HG03064 (cell line): ENCODE data around the gene NEDD4L.

ENCODE experiments used
- ATAC-seq: cut with Tn5 transposase; IDR thresholded peaks from one replicate; pipeline ENCODE4 v1.9.1; 2021; ENCODE audit warnings: low read depth; ENCODE audit not compliant: unreplicated experiment

The NEDD4L gene

DNA sequence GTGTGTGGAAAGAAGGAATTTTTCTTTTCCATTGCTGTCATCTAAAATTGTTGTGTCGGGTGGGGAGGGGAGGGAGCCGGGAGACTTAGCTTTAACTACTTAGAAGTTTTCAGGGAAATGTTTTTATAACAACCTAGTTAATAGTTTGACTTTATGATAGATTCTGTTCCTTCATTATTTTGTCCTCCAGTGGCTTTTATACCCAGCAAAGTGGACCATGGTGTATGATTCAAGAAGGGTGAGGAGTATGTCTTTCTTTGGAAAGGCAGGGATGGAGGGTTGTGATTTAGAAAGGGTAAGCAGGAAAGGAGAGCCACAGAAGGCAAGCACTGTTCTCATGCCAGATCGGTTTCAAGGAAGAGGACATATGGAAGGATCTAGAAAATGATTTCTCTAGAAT lies 261.8 kb downstream of the NEDD4L start:
- no peak for ATAC-seq

DNA sequence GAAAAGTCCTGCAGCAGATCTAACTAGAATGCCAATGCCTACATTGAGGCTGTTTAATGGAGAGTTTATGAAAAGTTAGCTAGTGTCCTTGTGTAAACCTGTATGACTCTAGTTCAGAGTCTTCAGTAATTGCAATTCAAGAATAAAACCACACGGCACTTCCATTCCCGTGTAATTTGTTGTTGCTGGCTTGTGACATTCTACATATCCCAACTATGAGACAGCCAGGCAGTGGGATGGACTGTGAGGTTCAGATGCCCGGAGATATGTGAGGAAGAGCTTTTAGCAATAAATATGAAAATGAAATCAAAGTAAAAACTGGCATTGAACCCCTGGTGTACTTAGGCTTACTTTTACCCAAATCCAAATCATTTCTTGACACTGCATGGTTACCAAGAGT lies 263.4 kb downstream of the NEDD4L start:
- ATAC-seq = no peak

DNA sequence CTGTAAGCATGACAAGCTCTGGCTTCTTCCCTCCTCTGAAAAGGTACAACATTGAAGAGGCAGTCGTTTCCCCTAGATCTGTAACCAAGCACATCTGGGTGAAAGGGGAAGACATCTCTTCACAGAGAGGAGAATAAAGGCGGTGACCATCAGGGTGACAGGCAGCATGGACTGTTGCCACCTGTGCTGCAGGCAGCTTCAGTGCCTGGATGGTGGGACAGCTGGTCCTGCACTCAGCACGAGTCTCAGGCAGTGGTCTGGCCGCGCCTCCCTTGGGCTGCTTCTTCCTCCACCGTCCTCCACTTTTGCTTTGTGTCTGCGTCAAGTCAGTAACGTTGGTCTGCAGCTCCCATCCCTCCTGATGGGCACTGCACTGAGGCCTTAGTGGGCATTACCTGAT lies 264.4 kb downstream of the NEDD4L start:
- no peak for ATAC-seq

DNA sequence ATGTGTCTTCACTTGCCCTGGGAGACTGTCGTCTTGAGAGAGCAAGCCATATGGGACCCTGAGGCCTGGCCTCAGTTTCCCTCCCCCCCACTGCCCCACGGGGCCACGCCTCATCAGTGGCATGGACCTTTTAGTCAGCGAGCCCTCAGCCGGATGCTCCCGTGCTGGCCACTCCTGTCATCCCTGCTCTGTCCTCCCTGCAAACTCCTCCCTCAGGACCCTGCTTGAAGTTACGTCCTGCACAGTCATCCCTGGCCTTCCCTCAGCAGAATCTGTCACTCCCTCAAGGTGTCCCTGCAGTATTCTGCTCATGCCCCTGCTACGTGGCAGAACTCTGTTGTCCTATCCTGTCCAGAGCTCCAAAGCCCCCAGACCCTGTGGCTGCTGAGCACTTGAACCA lies 265.1 kb downstream of the NEDD4L start:
- no peak for ATAC-seq

DNA sequence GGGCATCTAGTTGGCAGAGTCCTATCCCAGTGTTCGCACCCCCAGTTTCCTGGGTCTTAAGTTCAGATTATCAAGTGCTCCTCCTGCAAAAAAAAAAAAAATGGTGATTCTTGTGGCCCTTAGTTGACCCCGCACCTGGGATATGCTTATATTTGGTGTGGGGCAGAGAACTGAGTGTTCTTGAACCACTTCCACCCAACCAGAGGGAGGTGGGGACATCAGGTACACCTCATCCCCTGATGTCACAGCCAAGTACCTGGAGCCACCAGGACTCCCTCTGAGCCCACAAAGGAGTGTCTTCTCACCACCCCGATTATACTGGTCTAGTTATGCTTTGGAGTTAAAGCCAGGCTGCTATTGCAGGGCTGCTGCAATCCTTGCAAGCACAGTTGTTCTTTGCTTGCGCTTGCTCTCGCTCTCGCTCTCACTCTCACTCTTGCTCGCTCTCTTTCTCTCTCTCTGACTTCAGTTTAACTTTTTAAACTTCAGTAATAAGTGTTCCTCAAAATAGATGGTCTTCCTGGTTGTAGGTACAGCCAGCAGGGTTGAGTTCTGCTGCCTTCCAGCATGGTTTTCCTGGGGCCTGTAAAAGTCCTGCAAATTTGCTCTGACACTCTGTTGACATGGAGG lies 265.7 kb downstream of the NEDD4L start:
- no peak for ATAC-seq

DNA sequence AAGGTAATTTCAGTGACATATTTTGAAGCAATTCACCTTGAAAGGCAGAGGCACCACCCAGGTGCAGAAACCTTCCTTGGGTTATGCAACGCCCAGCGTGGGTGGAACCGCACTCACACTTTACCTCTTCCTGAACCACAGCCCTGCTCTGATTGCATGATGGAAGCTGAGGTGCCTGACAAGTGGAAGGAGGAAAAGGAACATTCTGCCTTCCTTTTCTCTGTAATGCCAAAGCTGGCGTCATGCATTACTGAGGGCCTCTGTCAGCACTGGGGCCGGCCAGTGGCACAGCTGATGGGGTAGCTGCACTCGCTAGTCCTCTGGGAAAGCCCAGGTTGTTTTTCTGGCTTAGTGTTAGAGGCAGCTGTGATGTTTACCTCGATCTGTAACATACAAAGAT lies 266.5 kb downstream of the NEDD4L start:
- no peak for ATAC-seq

DNA sequence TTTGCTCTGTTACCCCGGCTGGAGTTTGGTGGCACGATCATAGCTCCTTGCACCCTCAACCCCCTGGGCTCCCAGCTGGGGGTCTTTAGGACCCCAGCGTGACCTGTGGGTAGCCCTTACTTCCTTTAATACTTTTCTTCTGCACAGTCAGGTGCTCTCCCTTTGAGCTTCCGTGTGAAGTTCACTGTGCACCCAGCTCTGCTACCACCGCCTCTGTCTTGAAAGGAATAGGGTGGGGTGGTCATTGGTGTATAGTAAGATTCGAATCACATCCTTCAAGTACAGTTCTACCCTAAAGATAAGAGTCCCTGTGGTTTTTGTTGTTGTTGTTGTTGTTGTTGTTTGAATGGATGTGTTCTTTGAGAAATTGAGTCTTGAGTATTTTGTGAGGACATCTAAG lies 267.4 kb downstream of the NEDD4L start:
- ATAC-seq = no peak

DNA sequence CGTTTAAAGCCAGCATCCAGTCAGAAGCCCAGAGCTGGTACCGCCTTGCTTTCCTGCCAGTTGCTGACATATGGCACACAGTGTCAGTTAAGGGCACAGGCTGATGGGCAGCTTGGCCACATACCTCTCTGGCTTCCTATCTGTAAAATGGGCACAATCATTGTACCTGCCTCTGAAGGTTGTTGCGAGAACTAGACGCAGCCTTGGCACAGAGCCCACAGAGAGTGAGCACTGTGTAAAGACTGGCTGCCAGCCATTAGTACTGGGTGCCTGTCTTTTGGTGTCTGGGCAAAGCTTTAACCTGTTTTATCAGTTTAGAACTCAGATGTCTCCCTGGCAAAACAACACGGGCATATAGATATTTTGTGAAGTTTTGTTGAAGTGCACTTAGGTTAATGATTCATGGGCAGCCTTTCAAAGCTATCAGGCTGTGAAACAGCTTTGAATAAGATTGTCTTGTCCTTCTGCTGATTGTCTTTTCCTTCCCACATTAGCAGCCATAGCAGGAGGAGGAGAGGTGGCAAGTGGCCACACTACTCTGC lies 269.5 kb downstream of the NEDD4L start:
- no peak for ATAC-seq

DNA sequence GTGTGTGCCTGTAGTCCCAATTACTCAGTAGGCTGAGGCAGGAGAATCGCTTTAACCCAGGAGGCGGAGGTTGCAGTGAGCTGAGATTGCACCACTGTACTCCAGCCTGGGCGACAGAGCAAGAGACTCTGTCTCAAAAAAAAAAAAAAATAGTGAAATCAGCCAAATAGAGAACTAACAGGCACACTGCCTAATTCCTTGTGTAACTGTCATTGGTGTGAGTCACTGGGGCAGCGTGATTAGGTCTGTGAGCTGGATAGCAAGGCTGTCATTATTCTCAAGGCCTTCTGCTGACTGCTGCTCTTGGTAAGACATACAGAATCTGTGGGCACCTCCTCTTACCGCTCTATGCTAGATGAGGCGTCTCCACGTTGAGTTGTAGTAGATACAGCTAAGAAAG lies 270.3 kb downstream of the NEDD4L start:
- ATAC-seq = no peak

DNA sequence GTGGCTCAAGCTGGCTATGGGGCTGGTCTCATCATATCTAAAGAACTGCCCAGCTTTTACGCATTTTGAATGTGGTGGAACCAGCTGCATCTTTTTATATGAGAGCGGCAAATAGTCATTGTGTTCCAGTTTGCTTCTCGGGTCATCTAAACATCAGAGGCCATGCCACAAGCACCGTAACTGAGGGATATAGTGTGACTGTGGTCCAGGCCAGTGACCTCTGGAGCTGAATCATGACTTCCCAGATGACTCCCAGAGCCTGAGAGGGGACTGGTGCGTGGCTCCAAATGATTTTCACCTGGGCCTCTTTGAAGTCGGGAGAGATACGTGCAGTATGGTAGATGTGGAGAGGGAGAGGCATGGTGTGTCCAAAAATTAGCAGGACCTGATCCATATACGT lies 271.0 kb downstream of the NEDD4L start:
- ATAC-seq = no peak

DNA sequence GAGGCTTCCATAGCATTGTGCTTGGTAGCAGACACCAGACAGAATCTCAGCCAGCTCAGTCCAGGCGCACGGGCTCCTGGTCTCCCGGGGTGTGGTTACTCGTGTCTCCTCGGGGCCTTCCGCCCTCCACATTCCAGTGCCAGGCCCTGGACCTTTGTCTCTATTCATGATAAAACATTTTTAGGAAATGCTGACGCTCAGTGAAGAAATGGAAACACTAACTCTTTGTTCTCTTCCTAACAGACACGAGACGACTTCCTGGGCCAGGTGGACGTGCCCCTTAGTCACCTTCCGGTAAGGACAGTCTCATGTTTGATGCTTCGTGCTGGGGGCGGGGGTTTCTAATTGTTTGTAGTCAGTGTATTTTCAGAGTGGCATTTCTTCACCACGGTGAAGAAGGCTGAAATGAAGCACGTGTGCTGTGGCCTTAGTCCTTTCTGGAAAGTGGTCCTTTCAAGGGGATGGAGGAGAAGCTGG lies 271.8 kb downstream of the NEDD4L start:
- no peak for ATAC-seq

DNA sequence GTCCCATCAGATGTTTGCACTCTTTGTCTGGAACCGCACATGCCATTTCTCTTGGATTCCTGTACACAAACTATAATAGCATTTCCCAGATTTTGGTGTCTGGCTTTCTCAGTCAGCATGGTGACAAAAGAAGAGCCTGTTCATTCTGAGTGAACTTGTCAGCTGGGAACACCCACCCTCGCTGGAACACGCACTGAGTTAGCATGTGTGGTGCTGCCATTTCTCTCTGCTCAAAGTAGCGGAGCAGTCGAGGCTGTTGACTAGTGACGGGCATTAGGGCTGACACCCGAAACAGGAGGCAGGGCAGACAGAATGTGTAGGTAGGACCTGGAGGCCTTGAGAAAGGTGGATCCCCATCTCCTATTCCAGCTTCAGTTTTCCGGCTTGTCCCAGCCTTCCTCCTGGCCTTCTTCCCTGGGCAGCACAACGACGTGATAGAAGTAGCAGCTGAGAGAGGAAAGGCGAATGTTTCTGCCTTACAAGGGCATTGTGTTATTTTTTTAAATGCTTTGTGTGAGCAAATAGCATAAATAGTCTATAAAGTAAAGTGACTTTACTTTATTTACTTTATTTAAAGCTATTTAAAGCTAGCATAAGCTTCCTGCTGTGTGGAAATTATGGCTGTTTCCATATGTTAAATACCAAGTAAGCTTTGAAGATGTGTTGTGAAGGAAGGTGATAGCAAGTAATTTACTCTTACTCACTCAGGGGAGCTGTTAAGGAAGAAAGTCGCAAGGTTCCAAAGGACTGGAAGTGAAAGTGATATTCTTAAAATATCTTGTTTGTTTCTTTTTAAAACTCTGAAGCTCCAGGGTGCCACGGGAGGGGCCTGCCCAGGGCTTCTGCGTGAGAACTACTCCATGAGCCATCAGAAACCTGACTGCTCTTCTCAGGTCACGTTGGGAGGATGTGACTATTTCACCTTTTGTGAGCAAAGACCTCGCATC lies 272.6 kb downstream of the NEDD4L start:
- ATAC-seq = no peak

DNA sequence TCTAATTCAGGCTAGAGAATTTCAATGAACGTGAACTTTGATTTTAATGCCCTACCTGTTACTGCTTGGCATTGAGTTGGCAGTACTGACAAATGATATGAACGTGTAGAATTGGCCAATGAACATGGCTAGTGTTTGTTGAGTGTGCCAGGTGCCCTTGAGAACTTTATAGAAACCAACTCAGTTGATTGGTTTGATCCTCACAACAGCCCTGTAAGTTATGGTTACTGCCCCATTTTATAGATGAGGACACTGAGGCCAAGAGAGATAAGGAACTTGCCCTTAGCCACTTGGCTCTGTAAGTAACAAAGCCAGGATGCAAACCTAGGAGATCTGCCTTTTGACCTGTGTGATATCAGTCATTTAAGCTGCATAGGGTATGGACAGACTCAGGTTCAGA lies 275.7 kb downstream of the NEDD4L start:
- no peak for ATAC-seq

DNA sequence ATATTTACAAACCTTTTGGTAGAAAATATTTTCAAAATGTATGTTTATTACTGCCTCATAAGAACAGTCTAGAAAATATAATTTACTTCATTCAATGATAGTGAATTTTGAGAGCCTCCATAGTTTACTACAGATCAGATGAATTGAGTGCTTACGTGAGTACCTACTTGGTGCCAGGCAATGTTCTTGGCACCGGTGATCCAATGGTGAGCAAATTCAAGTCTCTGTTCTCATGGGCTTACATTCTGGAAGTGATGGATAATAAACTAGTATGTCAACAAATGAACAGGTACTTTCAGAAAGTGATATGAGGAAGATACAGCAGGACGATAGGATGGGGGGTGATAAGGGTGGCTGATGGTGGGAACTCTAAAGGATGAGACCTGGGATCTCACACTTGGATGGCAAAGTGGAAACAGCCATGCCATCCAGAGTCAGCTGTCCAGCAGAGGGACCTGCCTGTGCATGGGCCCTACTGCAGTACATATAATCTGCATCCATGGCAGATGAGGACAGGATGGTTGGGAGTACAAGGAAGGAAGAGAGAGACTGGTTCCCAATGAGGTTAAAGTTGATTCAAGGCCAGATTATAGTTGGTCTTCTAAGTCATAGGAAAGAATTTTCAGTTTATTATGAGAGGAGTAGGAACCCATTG lies 277.0 kb downstream of the NEDD4L start:
- no peak for ATAC-seq

DNA sequence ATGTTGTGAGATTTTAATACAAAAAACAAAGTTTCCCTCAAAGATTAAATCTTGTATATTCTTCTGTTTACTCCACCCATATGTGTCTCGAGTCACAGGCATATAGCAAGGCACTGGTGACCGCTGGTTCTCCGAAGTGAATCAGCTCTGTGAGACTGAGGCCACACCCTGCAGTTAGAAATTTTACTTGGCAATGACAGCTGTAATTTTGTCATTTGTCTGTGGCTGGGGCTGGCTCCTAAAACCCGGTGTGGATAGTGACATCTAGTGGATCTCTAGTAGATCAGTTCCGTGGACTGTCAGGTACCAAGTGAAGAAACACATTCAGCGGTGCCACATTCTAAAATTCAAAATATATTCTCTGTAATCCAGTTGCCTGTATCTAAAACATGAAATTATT lies 278.0 kb downstream of the NEDD4L start:
- ATAC-seq = no peak

DNA sequence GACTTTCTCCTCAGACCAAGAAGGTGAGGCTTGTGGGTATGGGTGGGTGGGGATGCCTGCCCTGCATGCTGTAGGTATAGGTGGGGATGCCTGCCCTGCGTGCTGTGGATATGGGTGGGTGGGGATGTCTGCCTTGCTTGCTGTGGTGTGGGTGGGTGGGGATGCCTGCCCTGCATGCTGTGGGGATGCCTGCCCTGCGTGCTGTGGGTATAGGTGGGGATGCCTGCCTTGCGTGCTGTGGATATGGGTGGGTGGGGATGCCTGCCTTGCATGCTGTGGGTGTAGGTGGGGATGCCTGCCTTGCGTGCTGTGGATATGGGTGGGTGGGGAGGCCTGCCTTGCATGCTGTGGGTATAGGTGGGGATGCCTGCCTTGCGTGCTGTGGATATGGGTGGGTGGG lies 278.4 kb downstream of the NEDD4L start:
- no peak for ATAC-seq

DNA sequence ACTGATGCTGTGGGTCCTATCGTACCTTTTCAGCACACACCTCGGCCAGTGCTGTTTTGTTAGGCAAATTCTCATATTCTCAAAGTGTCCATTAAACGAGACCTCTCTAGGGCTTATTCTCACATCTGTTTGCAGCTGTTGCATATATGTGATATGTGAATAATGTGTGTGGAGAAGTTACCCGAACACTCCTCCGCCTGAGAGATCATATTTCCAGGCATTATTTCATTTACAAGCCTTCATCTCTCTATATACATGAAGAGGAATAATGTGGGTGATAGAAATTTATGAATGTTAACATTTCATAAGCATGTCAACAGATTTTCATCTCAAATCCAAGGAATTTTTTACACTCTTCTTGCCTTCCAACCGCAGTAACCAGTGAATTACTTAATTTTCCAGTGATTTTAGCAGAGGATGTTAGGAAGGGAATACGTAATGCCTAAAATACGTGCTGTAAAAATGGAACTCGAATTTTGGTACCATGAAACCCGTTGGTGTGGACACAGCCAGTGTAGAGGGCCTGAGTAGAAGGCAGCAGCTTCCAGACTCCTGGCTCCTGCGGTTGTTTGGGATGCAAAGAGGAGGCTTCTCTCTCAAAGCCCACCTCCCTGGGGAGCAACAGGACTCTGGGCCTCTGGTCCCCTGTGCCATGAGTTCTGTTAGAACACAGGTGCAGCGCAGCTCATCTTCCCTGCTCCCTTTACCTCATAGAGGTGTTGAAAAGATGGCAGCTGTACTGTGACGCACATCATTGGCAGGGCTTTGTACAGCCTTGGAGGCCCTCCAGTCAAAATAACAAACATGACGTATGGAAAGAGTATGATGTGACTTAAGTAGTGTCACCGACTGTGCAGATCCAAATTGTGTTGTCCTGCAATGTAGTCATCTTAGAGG lies 280.1 kb downstream of the NEDD4L start:
- no peak for ATAC-seq

DNA sequence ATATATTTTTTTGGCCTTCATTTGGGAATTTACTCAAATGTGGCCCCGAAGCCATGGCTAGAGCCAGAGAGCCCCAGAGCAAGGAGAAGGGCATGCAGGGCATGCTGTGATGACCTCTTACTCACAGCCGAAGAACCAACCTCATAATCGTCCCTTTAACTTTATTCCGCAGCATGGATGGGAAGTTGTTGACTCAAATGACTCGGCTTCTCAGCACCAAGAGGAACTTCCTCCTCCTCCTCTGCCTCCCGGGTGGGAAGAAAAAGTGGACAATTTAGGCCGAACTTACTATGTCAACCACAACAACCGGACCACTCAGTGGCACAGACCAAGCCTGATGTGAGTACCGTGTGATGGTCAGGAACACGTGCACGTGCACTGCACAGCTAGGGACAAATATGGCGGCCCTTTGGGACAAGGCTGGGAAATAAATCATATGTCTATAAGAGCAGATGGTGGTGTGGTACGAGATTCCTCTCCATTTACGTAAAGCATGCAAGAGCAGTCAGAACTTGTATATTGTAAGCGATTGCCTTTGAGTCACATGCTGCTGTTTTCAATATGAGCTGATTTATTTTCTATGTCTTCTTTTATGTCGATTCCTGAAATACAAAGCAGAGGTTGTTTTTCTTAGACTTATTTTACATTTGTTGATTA lies 280.9 kb downstream of the NEDD4L start:
- ATAC-seq = no peak

DNA sequence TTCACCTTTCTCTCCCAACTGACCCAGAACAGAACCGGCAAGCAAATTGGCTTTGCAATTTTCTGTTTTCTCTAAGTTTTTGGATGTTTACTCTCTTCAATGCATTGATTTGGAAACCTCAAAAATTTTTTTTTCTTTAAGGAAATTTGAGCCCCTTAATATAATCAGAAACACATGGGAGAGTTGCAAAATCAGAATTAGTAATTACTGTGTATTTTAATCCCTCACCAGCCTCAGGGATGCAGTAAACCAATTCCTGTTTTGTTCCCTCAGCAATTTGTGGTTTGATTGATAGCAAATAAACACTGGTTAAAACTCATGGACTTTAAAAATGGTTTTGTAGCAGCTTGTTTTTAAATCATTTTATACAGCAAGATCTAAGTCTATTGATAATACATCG lies 281.5 kb downstream of the NEDD4L start:
- ATAC-seq = no peak

DNA sequence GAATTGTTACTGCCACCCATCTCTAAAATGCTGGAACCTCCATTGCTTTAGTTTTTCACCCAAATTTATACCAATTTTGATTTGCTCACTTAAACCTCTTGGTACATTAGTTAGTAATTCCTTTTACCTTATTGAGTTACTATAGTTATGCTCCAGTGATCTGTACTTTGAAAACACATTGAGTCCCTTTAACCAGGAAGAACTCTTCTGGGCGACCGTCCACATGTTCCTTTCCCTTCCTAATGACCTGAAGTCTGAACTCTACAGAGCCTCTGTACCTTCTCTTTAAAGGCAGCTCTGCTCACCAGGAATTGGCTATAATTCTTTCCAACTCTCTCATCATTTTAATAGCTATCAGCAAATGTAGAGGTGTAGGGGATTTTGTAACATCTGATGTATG lies 290.0 kb downstream of the NEDD4L start:
- no peak for ATAC-seq
